HCT116 (cell line): ENCODE data around the gene ENPP6. TPM values are rescaled to one million over a fixed set of nuclear protein-coding genes. Genes with fewer than 3 reads are reported as not detected.

ENCODE experiments used
- ATAC-seq: fragments of 200-7000 bp; cut with Tn5 transposase; 2 replicates; pipeline ENCODE4 v1.9.1; 2020; ENCODE audit warnings: mild to moderate bottlenecking, moderate library complexity
- BruUV-seq: library from RNA; stranded (reverse); fragments of 400-500 nt; replicated peaks from 2 replicates; lab custom pipeline; 2021; lab: Mats Ljungman, UMichigan
- CTCF ChIA-PET: fragments of 300-600 bp; sonication (Branson Sonifier 250); formaldehyde crosslinking; loops from one replicate; lab custom pipeline; 2021; ENCODE audit warnings: antibody characterized with exemption; lab: Charles Lee
- POLR2A ChIA-PET: fragments of 300-600, 350-600 bp; sonication (Branson Sonifier 250); formaldehyde crosslinking; loops from one replicate; lab custom pipeline; 2021; ENCODE audit warnings: antibody characterized with exemption; lab: Charles Lee
- RAD21 ChIA-PET, 2 experiments: fragments of 300-600 bp; sonication (Branson Sonifier 250); formaldehyde crosslinking; loops; one replicate each; lab custom pipeline; 2023; ENCODE audit warnings: low total read pairs in 2 of 2; ENCODE audit not compliant: uncharacterized antibody in 2 of 2, unreplicated experiment in 2 of 2, low non-redundant PET in 1 of 2; lab: Charles Lee
- DNase-seq: peaks from one replicate; pipeline ENCODE4 v3.0.0-alpha.2; 2010; ENCODE audit warnings: low read depth, low spot score
- H2AFZ ChIP-seq: fragments of 200-600 bp; shearing (Covaris generic), sonication (generic); 2 replicates; pipeline ENCODE4 v1.6.1; 2017; ENCODE audit warnings: low read depth, mixed run types, mixed read lengths, antibody characterized with exemption, low read length; ENCODE audit not compliant: poor library complexity, severe bottlenecking
- H3K27ac ChIP-seq: 2 replicates; pipeline ENCODE4 v1.5.1; 2012; ENCODE audit warnings: low read depth, low read length
- H3K27me3 ChIP-seq: fragments of 200-600 bp; sonication (generic); 2 replicates; pipeline ENCODE4 v1.6.1; 2016; ENCODE audit warnings: mixed run types, low read length, mixed read lengths; ENCODE audit not compliant: insufficient read depth
- H3K36me3 ChIP-seq, 2 experiments: fragments of 200-500 bp in 1 of 2; fragments of 200-600 bp in 1 of 2; sonication (Bioruptor generic) in 1 of 2; sonication (generic) in 1 of 2; 2 replicates each; pipeline versions ENCODE4 v1.5.1 to v1.6.1; 2014 to 2016; ENCODE audit warnings: low read length in 2 of 2, inconsistent platforms in 1 of 2, mixed read lengths in 1 of 2, mixed run types in 1 of 2; ENCODE audit not compliant: insufficient read depth in 2 of 2, control insufficient read depth in 1 of 2
- H3K4me1 ChIP-seq, 2 experiments: fragments of 200-600 bp in 1 of 2; sonication (generic) in 1 of 2; 2 replicates each; pipeline versions ENCODE4 v1.5.1 to v1.6.1; 2012 to 2017; ENCODE audit warnings: low read length in 2 of 2, inconsistent platforms in 1 of 2, mild to moderate bottlenecking in 1 of 2, mixed read lengths in 1 of 2, mixed run types in 1 of 2, moderate library complexity in 1 of 2; ENCODE audit not compliant: insufficient read depth in 2 of 2, control insufficient read depth in 1 of 2
- H3K4me2 ChIP-seq: fragments of 200-600 bp; sonication (generic); 2 replicates; pipeline ENCODE4 v1.6.1; 2017; ENCODE audit warnings: mixed run types, low read length, mixed read lengths
- H3K4me3 ChIP-seq, 2 experiments: fragments of 200-600 bp in 1 of 2; sonication (generic) in 1 of 2; replicated peaks in 1 of 2; 2 replicates each; pipeline ENCODE4 v1.5.1; 2011 to 2016; ENCODE audit warnings: low read length in 2 of 2, control low read depth in 1 of 2, low read depth in 1 of 2, mild to moderate bottlenecking in 1 of 2, mixed read lengths in 1 of 2, mixed run types in 1 of 2
- H3K79me2 ChIP-seq: fragments of 200-600 bp; sonication (generic); 2 replicates; pipeline ENCODE4 v1.6.1; 2017; ENCODE audit warnings: mild to moderate bottlenecking, mixed run types, low read length, moderate library complexity, mixed read lengths; ENCODE audit not compliant: insufficient read depth
- H3K9ac ChIP-seq: fragments of 200-600 bp; sonication (generic); 2 replicates; pipeline ENCODE4 v1.6.1; 2016; ENCODE audit warnings: low read length, mixed read lengths
- H3K9me2 ChIP-seq: fragments of 200-600 bp; sonication (generic), shearing (Covaris generic); 2 replicates; pipeline ENCODE4 v1.6.1; 2017; ENCODE audit warnings: mixed run types, mild to moderate bottlenecking, moderate library complexity; ENCODE audit not compliant: insufficient read depth
- H3K9me3 ChIP-seq, 2 experiments: fragments of 200-500 bp in 1 of 2; fragments of 200-600 bp in 1 of 2; sonication (Bioruptor generic) in 1 of 2; sonication (generic) in 1 of 2; 2 replicates each; pipeline ENCODE4 v1.6.1; 2014 to 2017; ENCODE audit warnings: low read length in 2 of 2, mixed read lengths in 2 of 2, inconsistent platforms in 1 of 2, low read depth in 1 of 2, mild to moderate bottlenecking in 1 of 2, mixed run types in 1 of 2, moderate library complexity in 1 of 2; ENCODE audit not compliant: control insufficient read depth in 1 of 2, insufficient read depth in 1 of 2
- H4K20me1 ChIP-seq: fragments of 200-600 bp; sonication (generic), shearing (Covaris generic); 2 replicates; pipeline ENCODE4 v1.6.1; 2017; ENCODE audit warnings: mixed run types, mild to moderate bottlenecking, moderate library complexity; ENCODE audit not compliant: insufficient read depth
- CEBPB ChIP-seq: IDR thresholded peaks from 2 replicates; pipeline ENCODE4 v1.6.1; 2012; ENCODE audit warnings: low read depth
- EZH2 ChIP-seq: fragments of 200-600 bp; sonication (generic); IDR thresholded peaks from 2 replicates; pipeline ENCODE4 v1.6.1; 2017; ENCODE audit warnings: antibody characterized with exemption, mixed run types
- JUND ChIP-seq: IDR thresholded peaks from 2 replicates; pipeline ENCODE4 v1.6.1; 2012
- POLR2A ChIP-seq: IDR thresholded peaks from 2 replicates; pipeline ENCODE4 v1.7.0; 2011; ENCODE audit warnings: borderline replicate concordance; ENCODE audit not compliant: insufficient read depth, insufficient read length; ENCODE audit errors: extremely low read depth
- POLR2AphosphoS5 ChIP-seq: IDR thresholded peaks from 2 replicates; pipeline ENCODE4 v1.6.1; 2011; ENCODE audit warnings: mild to moderate bottlenecking, low read depth, low read length, moderate library complexity
- RAD21 ChIP-seq: IDR thresholded peaks from 2 replicates; pipeline ENCODE4 v1.6.1; 2012; ENCODE audit warnings: low read depth, mild to moderate bottlenecking
- SIN3A ChIP-seq: IDR thresholded peaks from 2 replicates; pipeline ENCODE4 v1.6.1; 2012; ENCODE audit warnings: low read depth
- SP1 ChIP-seq: IDR thresholded peaks from 2 replicates; pipeline ENCODE4 v1.6.1; 2012; ENCODE audit warnings: low read depth
- SRF ChIP-seq: IDR thresholded peaks from 2 replicates; pipeline ENCODE4 v1.6.1; 2012; ENCODE audit warnings: low read depth
- YY1 ChIP-seq: IDR thresholded peaks from 2 replicates; pipeline ENCODE4 v1.6.1; 2011; ENCODE audit warnings: low read length, low read depth, moderate library complexity, mild to moderate bottlenecking; ENCODE audit not compliant: insufficient replicate concordance; ENCODE audit errors: extremely low read depth
- ZFX ChIP-seq: fragments of 450-650 bp; IDR thresholded peaks from 2 replicates; pipeline ENCODE4 v1.6.1; 2017
- intact Hi-C: fragments of 100-400 bp; cut with micrococcal nuclease; formaldehyde crosslinking; loops from 2 replicates; pipeline ENCODE4 v1.10.0; 2022
- total RNA-seq: library from RNA; stranded (reverse); gene quantifications from one replicate; pipeline ENCODE4 v1.2.1, GENCODE V29; 2021; ENCODE audit not compliant: unreplicated experiment
- TF ChIP-seq, protein P1 (sequence below): IDR thresholded peaks from 2 replicates; pipeline ENCODE4 v1.6.1; 2011; ENCODE audit warnings: mild to moderate bottlenecking, low read length, moderate library complexity; ENCODE audit not compliant: insufficient replicate concordance; ENCODE audit errors: extremely low read depth
- TF ChIP-seq, protein P2 (sequence below), 3 experiments: fragments of 200-600 bp in 1 of 3; sonication (generic) in 1 of 3; IDR thresholded peaks in 2 of 3; conservative IDR thresholded peaks in 1 of 3; 2 replicates each; pipeline ENCODE4 v1.5.1; 2012 to 2017; ENCODE audit warnings: low read depth in 2 of 3, low read length in 2 of 3, antibody characterized with exemption in 1 of 3, borderline replicate concordance in 1 of 3, control low read depth in 1 of 3, mild to moderate bottlenecking in 1 of 3, mixed read lengths in 1 of 3, mixed run types in 1 of 3, moderate library complexity in 1 of 3; ENCODE audit not compliant: insufficient read depth in 1 of 3
- TF ChIP-seq, protein P3 (sequence below): IDR thresholded peaks from 2 replicates; pipeline ENCODE4 v1.6.1; 2012

Gene ENPP6
- total RNA-seq, 1 experiment from 2014 or later, result not detected

DNA sequence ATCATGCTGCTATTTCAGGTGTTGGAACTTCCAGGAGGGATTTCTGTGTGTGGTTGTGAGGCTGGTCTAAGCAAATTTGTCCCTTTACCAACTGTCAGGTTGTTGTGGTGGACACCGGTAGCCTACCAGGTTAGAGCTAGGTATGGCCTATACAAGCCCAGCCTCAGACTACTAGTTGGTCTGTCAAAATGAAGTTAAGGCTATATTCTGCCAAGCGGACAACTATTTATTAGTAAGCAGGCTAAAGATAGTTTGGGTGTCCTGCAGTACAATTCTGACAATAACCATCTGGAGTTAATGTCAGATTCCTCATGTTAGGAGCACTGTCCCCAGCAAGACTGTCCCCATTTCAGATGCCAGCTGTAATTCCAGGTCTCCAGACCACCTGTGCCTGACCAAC, 13.9 kb upstream of the ENPP6 start (continued):
- TF ChIP-seq, protein P1, sequence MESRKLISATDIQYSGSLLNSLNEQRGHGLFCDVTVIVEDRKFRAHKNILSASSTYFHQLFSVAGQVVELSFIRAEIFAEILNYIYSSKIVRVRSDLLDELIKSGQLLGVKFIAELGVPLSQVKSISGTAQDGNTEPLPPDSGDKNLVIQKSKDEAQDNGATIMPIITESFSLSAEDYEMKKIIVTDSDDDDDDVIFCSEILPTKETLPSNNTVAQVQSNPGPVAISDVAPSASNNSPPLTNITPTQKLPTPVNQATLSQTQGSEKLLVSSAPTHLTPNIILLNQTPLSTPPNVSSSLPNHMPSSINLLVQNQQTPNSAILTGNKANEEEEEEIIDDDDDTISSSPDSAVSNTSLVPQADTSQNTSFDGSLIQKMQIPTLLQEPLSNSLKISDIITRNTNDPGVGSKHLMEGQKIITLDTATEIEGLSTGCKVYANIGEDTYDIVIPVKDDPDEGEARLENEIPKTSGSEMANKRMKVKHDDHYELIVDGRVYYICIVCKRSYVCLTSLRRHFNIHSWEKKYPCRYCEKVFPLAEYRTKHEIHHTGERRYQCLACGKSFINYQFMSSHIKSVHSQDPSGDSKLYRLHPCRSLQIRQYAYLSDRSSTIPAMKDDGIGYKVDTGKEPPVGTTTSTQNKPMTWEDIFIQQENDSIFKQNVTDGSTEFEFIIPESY, result no peak

DNA sequence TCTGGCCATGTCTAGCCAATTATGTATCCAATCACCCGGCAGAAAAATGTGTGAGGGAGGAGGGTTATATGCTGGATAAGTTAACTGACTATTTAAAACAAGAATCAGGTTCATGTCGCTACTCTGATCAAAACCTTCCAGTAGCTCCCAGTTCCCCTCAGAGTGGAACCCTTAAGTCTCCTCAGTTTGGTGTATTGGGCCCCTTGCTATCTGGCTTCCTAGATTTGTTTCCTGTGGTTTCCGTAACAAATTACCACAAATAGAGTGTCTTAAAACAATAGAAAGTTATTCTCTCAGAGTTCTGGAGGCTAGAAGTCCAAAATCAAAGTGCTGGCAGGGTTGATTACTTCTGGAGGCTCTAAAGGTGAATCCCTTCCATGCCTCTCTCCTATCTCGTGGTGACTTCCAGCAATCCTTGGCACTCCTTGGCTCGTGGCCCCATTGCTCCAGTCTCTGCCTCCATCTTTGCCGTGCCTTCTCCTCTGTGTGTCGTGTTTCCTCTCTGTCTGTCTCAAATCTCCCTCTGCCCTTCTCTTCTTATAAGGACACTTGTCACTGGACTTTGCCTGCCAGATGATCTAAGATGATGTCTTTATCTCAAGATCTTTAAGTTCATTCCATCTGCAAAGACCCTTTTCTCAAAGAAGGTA, 10.5 kb upstream of the ENPP6 start:
- BruUV-seq, result no TSS peak
- TF ChIP-seq ZFX (no peak), SRF (no peak), JUND (no peak), SIN3A (no peak), CEBPB (no peak), SP1 (no peak), RAD21 (no peak), POLR2A (no peak), YY1 (no peak), POLR2AphosphoS5 (no peak), EZH2 (no peak)
- TF ChIP-seq, protein P1, result no peak
- TF ChIP-seq, protein P2, sequence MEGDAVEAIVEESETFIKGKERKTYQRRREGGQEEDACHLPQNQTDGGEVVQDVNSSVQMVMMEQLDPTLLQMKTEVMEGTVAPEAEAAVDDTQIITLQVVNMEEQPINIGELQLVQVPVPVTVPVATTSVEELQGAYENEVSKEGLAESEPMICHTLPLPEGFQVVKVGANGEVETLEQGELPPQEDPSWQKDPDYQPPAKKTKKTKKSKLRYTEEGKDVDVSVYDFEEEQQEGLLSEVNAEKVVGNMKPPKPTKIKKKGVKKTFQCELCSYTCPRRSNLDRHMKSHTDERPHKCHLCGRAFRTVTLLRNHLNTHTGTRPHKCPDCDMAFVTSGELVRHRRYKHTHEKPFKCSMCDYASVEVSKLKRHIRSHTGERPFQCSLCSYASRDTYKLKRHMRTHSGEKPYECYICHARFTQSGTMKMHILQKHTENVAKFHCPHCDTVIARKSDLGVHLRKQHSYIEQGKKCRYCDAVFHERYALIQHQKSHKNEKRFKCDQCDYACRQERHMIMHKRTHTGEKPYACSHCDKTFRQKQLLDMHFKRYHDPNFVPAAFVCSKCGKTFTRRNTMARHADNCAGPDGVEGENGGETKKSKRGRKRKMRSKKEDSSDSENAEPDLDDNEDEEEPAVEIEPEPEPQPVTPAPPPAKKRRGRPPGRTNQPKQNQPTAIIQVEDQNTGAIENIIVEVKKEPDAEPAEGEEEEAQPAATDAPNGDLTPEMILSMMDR (IDR thresholded peaks at IDR 0.05 in 2 of 3, conservative IDR thresholded peaks at IDR 0.05 in 1 of 3; ENCODE audit: borderline replicate concordance in 1 of 3, insufficient read depth in 1 of 3, low read depth in 2 of 3, low read length in 2 of 3), result no peak
- TF ChIP-seq, protein P3, sequence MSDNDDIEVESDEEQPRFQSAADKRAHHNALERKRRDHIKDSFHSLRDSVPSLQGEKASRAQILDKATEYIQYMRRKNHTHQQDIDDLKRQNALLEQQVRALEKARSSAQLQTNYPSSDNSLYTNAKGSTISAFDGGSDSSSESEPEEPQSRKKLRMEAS, result no peak
- H3K27ac ChIP-seq, result no peak overlapping the region
- no peaks in the 10 kb centered on the region for H3K4me1 ChIP-seq
- no peak for DNase-seq
- ChIA-PET RAD21 (no interaction called here), POLR2A (no interaction called here), CTCF (no interaction called here)
- H3K9me2 ChIP-seq, result no peaks in the 10 kb centered on the region
- no peaks in the 10 kb centered on the region for H4K20me1 ChIP-seq
- no peaks in the 10 kb centered on the region for H3K9me3 ChIP-seq
- no peaks in the 10 kb centered on the region for H3K36me3 ChIP-seq
- no peaks in the 10 kb centered on the region for H3K27me3 ChIP-seq
- H3K4me3 ChIP-seq, result no peak overlapping the region
- intact Hi-C loops, result no loop called here
- no peak overlapping the region for H3K9ac ChIP-seq
- ATAC-seq, result no peak
- H2AFZ ChIP-seq, result no peak overlapping the region
- no peak overlapping the region for H3K4me2 ChIP-seq
- H3K79me2 ChIP-seq, result no peaks in the 10 kb centered on the region
